ENCODE data around the gene EPHA6. TPM values are rescaled to one million over a fixed set of nuclear protein-coding genes. Genes with fewer than 3 reads are reported as not detected.
"Not testable (repeated sequence)": the region's sequence is repeated elsewhere in the genome, so short reads cannot be mapped to it uniquely, and the experiment has no call there.

Gene EPHA6
- total RNA-seq, 1 experiment from 2014 or later = 1.2 TPM

DNA sequence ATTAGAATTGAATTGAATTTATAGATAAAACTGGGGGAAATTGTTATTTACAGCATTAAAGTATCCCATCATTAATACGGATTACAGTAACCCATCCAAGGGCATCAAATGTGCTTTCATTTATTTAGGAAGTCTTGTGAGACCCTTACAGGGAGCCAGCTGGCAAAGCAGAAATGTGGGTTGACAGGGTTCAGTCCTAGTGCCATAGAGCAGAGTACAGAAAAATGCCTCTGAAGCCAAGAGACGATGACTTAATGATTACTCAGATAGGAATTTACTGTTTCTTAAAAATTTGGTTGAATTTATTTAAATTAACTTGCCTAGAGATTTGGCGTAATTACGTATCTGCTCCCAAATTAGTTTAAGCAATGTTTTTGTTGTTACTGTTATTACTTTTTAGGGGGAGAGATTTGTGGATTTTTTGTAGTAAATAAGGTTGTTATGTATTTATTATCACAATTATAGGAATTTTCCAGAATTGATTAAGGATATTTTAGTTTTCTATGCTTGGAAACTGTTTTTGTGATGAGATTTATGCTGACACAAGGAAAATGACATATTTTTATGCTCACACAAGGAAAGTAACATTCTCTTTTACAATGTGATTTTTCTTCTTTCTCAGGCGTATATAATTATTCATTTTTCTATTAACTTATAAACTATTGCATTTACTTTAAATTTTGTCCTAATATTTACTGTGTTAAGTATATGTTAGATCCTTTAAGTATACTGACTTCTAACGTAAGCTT is 152.0 kb downstream of the EPHA6 start:
- Histone ChIP-seq H3K27me3 (ENCODE audit: insufficient read depth, low read depth) (no peaks in the 10 kb centered on the region), H3K4me2 (no peak overlapping the region), H3K9me3 (ENCODE audit: insufficient read depth, low read depth) (no peaks in the 10 kb centered on the region; the same call in 1 of the 2 replicates), H3F3A (ENCODE audit: insufficient read depth, low read depth) (no peaks in the 10 kb centered on the region), H3K36me3 (ENCODE audit: low read depth) (no peaks in the 10 kb centered on the region), H3K4me1 (replicated peaks; ENCODE audit: insufficient read depth) (no peaks in the 10 kb centered on the region), H3K4me3 (no peak overlapping the region), H3K79me2 (ENCODE audit: low read depth) (no peaks in the 10 kb centered on the region), H3K9me2 (ENCODE audit: insufficient read depth) (no peaks in the 10 kb centered on the region; the same call in 1 of the 2 replicates), H4K20me1 (ENCODE audit: insufficient read depth) (no peaks in the 10 kb centered on the region), H2AFZ (no peak overlapping the region), H3K27ac (no peak overlapping the region)
- ChIA-PET CTCF (no interaction called here), POLR2A (ENCODE audit: unreplicated experiment) (no interaction called here)
- no TSS peak for BruUV-seq (replicated peaks)
- intact Hi-C loops (cut with micrococcal nuclease; ENCODE audit: unreplicated experiment) = no loop called here
- TF ChIP-seq EZH2 (IDR thresholded peaks at IDR 0.05; ENCODE audit: low read depth) = no peak
- TF ChIP-seq, protein P1, sequence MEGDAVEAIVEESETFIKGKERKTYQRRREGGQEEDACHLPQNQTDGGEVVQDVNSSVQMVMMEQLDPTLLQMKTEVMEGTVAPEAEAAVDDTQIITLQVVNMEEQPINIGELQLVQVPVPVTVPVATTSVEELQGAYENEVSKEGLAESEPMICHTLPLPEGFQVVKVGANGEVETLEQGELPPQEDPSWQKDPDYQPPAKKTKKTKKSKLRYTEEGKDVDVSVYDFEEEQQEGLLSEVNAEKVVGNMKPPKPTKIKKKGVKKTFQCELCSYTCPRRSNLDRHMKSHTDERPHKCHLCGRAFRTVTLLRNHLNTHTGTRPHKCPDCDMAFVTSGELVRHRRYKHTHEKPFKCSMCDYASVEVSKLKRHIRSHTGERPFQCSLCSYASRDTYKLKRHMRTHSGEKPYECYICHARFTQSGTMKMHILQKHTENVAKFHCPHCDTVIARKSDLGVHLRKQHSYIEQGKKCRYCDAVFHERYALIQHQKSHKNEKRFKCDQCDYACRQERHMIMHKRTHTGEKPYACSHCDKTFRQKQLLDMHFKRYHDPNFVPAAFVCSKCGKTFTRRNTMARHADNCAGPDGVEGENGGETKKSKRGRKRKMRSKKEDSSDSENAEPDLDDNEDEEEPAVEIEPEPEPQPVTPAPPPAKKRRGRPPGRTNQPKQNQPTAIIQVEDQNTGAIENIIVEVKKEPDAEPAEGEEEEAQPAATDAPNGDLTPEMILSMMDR (conservative IDR thresholded peaks at IDR 0.05) = no peak
- DNase-seq = no peak

DNA sequence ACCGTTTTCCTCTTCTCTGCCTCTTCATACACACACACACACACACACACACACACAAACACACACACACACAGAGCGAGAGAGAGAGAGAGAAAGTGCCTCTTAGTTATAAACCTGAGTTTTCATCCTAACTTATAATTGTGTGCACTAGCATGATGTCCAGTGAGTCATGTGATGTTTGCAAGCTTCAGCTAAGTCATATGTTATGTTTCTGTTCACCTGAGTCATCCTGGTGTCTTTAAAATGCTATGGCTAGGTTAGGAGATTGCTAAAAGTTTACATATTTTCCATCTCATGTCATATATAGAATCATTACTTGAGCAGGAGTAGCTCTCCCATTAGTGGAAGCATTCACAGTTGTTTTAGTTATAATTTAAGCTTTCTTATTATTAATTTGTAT is 155.8 kb downstream of the EPHA6 start:
- Histone ChIP-seq H3K27ac (no peak overlapping the region), H3K4me2 (no peak overlapping the region)
- DNase-seq = no peak

DNA sequence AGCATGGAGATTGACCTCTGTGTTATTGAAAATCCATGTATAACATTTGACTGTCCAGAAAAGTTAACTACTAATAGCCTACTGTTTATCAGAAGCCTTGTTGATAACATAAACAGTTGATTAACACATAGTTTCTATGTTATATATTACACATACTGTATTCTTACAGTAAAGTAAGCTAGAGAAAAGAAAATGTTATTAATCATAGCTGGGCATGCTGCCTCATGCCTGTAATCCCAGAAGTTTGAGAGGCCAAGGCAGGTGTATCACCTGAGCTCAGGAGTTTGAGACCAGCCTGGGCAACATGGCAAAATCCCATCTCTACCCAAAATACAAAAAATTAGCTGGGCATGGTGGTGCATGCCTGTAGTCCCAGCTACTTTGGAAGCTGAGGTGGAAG is 163.3 kb downstream of the EPHA6 start:
- no TSS peak for BruUV-seq (replicated peaks)
- H3K4me1 ChIP-seq (replicated peaks; ENCODE audit: insufficient read depth) = no peaks in the 10 kb centered on the region
- DNase-seq = no peak
- no peaks in the 10 kb centered on the region; the same call in 1 of the 2 replicates for H3K9me2 ChIP-seq (ENCODE audit: insufficient read depth)
- H4K20me1 ChIP-seq (ENCODE audit: insufficient read depth) = no peaks in the 10 kb centered on the region
- no peaks in the 10 kb centered on the region for H3K36me3 ChIP-seq (ENCODE audit: low read depth)
- CTCF ChIA-PET = no interaction called here
- no peaks in the 10 kb centered on the region for H3F3A ChIP-seq (ENCODE audit: insufficient read depth, low read depth)
- intact Hi-C loops (cut with micrococcal nuclease; ENCODE audit: unreplicated experiment) = no loop called here
- H3K4me3 ChIP-seq = no peak overlapping the region
- H3K9me3 ChIP-seq (ENCODE audit: insufficient read depth, low read depth) = no peaks in the 10 kb centered on the region
- TF ChIP-seq, protein P1 (conservative IDR thresholded peaks at IDR 0.05) = no peak
- TF ChIP-seq EZH2 (IDR thresholded peaks at IDR 0.05; ENCODE audit: low read depth) = no peak
- no peak overlapping the region for H3K27ac ChIP-seq
- POLR2A ChIA-PET (ENCODE audit: unreplicated experiment) = no interaction called here
- no peaks in the 10 kb centered on the region for H3K79me2 ChIP-seq (ENCODE audit: low read depth)
- H3K4me2 ChIP-seq = no peak overlapping the region
- H3K27me3 ChIP-seq (ENCODE audit: insufficient read depth, low read depth) = no peaks in the 10 kb centered on the region
- H2AFZ ChIP-seq = no peak overlapping the region

More for the DNA sequence above, 155.8 kb downstream of the EPHA6 start:
- Histone ChIP-seq H3K4me1 (replicated peaks; ENCODE audit: insufficient read depth) (no peaks in the 10 kb centered on the region), H3K4me3 (no peak overlapping the region), H4K20me1 (ENCODE audit: insufficient read depth) (no peaks in the 10 kb centered on the region), H3K36me3 (ENCODE audit: low read depth) (no peaks in the 10 kb centered on the region), H2AFZ (no peak overlapping the region), H3K27me3 (ENCODE audit: insufficient read depth, low read depth) (no peaks in the 10 kb centered on the region), H3K9me3 (ENCODE audit: insufficient read depth, low read depth) (no peaks in the 10 kb centered on the region; the same call in 1 of the 2 replicates), H3K79me2 (ENCODE audit: low read depth) (no peaks in the 10 kb centered on the region), H3F3A (ENCODE audit: insufficient read depth, low read depth) (no peaks in the 10 kb centered on the region), H3K9me2 (ENCODE audit: insufficient read depth) (no peaks in the 10 kb centered on the region; the same call in 1 of the 2 replicates)
- ChIA-PET CTCF (no interaction called here), POLR2A (ENCODE audit: unreplicated experiment) (no interaction called here)
- TF ChIP-seq, protein P1 (conservative IDR thresholded peaks at IDR 0.05) = no peak
- no peak for TF ChIP-seq EZH2 (IDR thresholded peaks at IDR 0.05; ENCODE audit: low read depth)
- BruUV-seq (replicated peaks) = no TSS peak
- intact Hi-C loops (cut with micrococcal nuclease; ENCODE audit: unreplicated experiment) = no loop called here

DNA sequence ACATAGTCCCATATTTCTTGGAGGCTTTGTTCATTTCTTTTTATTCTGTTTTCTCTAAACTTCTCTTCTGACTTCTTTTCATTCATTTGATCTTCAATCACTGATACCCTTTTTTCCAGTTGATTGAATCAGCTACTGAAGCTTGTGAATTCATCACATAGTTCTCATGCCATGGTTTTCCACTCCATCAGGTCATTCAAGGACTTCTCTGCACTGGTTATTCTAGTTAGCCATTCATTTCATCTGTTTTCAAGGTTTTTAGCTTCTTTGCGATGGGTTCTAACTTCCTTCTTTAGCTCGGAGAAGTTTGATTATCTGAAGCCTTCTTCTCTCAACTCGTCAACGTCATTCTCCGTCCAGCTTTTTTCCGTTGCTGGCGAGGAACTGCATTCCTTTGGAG is 169.3 kb downstream of the EPHA6 start:
- POLR2A ChIA-PET (ENCODE audit: unreplicated experiment); H3K27ac ChIP-seq; H3K27me3 ChIP-seq (ENCODE audit: insufficient read depth, low read depth); CTCF ChIA-PET; H2AFZ ChIP-seq; H3K4me3 ChIP-seq; H3K4me1 ChIP-seq (replicated peaks; ENCODE audit: insufficient read depth); H3K9me3 ChIP-seq (ENCODE audit: insufficient read depth, low read depth); H3K79me2 ChIP-seq (ENCODE audit: low read depth); H3K4me2 ChIP-seq; H3F3A ChIP-seq (ENCODE audit: insufficient read depth, low read depth); BruUV-seq (replicated peaks); H3K36me3 ChIP-seq (ENCODE audit: low read depth); DNase-seq; H3K9me2 ChIP-seq (ENCODE audit: insufficient read depth); H4K20me1 ChIP-seq (ENCODE audit: insufficient read depth); intact Hi-C loops (cut with micrococcal nuclease; ENCODE audit: unreplicated experiment): not testable (repeated sequence)
